Liver (tissue), 3 donors: Measurements from ENCODE around the gene NT5DC2.

Source experiments
- ATF3 ChIP-seq: IDR thresholded peaks from 2 replicates; pipeline ENCODE4 v1.6.1; 2016; ENCODE audit warnings: antibody characterized with exemption
- CTCF ChIP-seq: fragments of 150-350 bp; IDR thresholded peaks from 2 replicates; pipeline ENCODE4 v1.5.1; 2017; ENCODE audit warnings: improper control_type of control experiment, low read depth, low read length; ENCODE audit not compliant: missing input control
- JUND ChIP-seq, 2 donors: IDR thresholded peaks; 2 replicates each; pipeline ENCODE4 v1.6.1; 2016; ENCODE audit warnings: antibody characterized with exemption in 2 of 2
- MAX ChIP-seq: IDR thresholded peaks from 2 replicates; pipeline ENCODE4 v1.6.1; 2016; ENCODE audit warnings: antibody characterized with exemption
- RAD21 ChIP-seq, 2 donors: IDR thresholded peaks; 2 replicates each; pipeline ENCODE4 v1.6.1; 2016; ENCODE audit warnings: antibody characterized with exemption in 2 of 2, mild to moderate bottlenecking in 2 of 2
- REST ChIP-seq: IDR thresholded peaks from 2 replicates; pipeline ENCODE4 v1.6.1; 2016; ENCODE audit warnings: antibody characterized with exemption, mild to moderate bottlenecking
- RXRA ChIP-seq, 2 donors: IDR thresholded peaks; 2 replicates each; pipeline ENCODE4 v1.6.1; 2017 to 2018; ENCODE audit warnings: antibody characterized with exemption in 2 of 2, mild to moderate bottlenecking in 1 of 2
- SP1 ChIP-seq: IDR thresholded peaks from 2 replicates; pipeline ENCODE4 v1.6.1; 2018; ENCODE audit warnings: antibody characterized with exemption, mild to moderate bottlenecking
- YY1 ChIP-seq: IDR thresholded peaks from 2 replicates; pipeline ENCODE4 v1.6.1; 2016; ENCODE audit warnings: antibody characterized with exemption, mild to moderate bottlenecking
- donor health status: healthy.
- donor health status: healthy.

- TF ChIP-seq CTCF = no peak
- no peak for TF ChIP-seq JUND (IDR thresholded peaks at IDR 0.05)
- no peak for TF ChIP-seq REST
- TF ChIP-seq SP1 = no peak
- TF ChIP-seq ATF3 = no peak
- TF ChIP-seq RXRA (IDR thresholded peaks at IDR 0.05) = no peak
- TF ChIP-seq YY1 = no peak
- TF ChIP-seq MAX = no peak
- no peak for TF ChIP-seq RAD21 (IDR thresholded peaks at IDR 0.05)
These were observed 20.9 kb downstream of the NT5DC2 start for GRCh38 chr3:52512727-52513126.
